Measurements from ENCODE around the gene NAA25.
"Not testable (repeated sequence)": the region's sequence is repeated elsewhere in the genome, so short reads cannot be mapped to it uniquely, and the experiment has no call there.

Gene NAA25

GRCh38 chr12:111995782-111996480, 112.7 kb downstream of the NAA25 start:
- Histone ChIP-seq H3K4me1 (ENCODE audit: control insufficient read depth, insufficient read depth, low read length) (no peaks in the 10 kb centered on the region), H3K4me3 (ENCODE audit: low read length) (no peak overlapping the region), H3K27me3 (ENCODE audit: control insufficient read depth, insufficient read depth, low read length) (no peaks in the 10 kb centered on the region), H3K27ac (ENCODE audit: low read length) (no peak overlapping the region), H3K9me3 (ENCODE audit: control insufficient read depth, insufficient read depth, low read length) (no peaks in the 10 kb centered on the region), H3K36me3 (ENCODE audit: control insufficient read depth, insufficient read depth, low read length) (no peaks in the 10 kb centered on the region)
- no peak for DNase-seq (ENCODE audit: low read depth, low spot score)
- no CpG with 5 or more reads among the region's 1 CpG for WGBS (ENCODE audit: insufficient coverage, insufficient read length)

GRCh38 chr12:111994211-111995111, 114.1 kb downstream of the NAA25 start:
- not testable (repeated sequence) for H3K4me1 ChIP-seq (ENCODE audit: control insufficient read depth, insufficient read depth, low read length); H3K27me3 ChIP-seq (ENCODE audit: control insufficient read depth, insufficient read depth, low read length); H3K27ac ChIP-seq (ENCODE audit: low read length); DNase-seq (ENCODE audit: low read depth, low spot score); H3K4me3 ChIP-seq (ENCODE audit: low read length); H3K36me3 ChIP-seq (ENCODE audit: control insufficient read depth, insufficient read depth, low read length); H3K9me3 ChIP-seq (ENCODE audit: control insufficient read depth, insufficient read depth, low read length)
- no CpG with 5 or more reads among the region's 17 CpGs for WGBS (ENCODE audit: insufficient coverage, insufficient read length)

- Histone ChIP-seq H3K4me1 (ENCODE audit: control insufficient read depth, insufficient read depth, low read length) (no peaks in the 10 kb centered on the region), H3K4me3 (ENCODE audit: low read length) (no peak overlapping the region), H3K27ac (ENCODE audit: low read length) (no peak overlapping the region), H3K36me3 (ENCODE audit: control insufficient read depth, insufficient read depth, low read length) (no peaks in the 10 kb centered on the region), H3K9me3 (ENCODE audit: control insufficient read depth, insufficient read depth, low read length) (no peaks in the 10 kb centered on the region), H3K27me3 (ENCODE audit: control insufficient read depth, insufficient read depth, low read length) (no peaks in the 10 kb centered on the region)
- DNase-seq (ENCODE audit: low read depth, low spot score): no peak
- no CpG with 5 or more reads among the region's 2 CpGs for WGBS (ENCODE audit: insufficient coverage, insufficient read length)
Measured at GRCh38 chr12:111993292-111994150, 115.1 kb downstream of the NAA25 start.

- no CpG with 5 or more reads among the region's 6 CpGs for WGBS (ENCODE audit: insufficient coverage, insufficient read length)
- Histone ChIP-seq H3K27ac (ENCODE audit: low read length) (no peak overlapping the region), H3K4me1 (ENCODE audit: control insufficient read depth, insufficient read depth, low read length) (no peaks in the 10 kb centered on the region), H3K27me3 (ENCODE audit: control insufficient read depth, insufficient read depth, low read length) (no peaks in the 10 kb centered on the region), H3K36me3 (ENCODE audit: control insufficient read depth, insufficient read depth, low read length) (no peaks in the 10 kb centered on the region), H3K9me3 (ENCODE audit: control insufficient read depth, insufficient read depth, low read length) (no peaks in the 10 kb centered on the region), H3K4me3 (ENCODE audit: low read length) (no peak overlapping the region)
- no peak for DNase-seq (ENCODE audit: low read depth, low spot score)
Measured at GRCh38 chr12:111992464-111992863, 116.1 kb downstream of the NAA25 start.

- no peaks in the 10 kb centered on the region for H3K36me3 ChIP-seq (ENCODE audit: control insufficient read depth, insufficient read depth, low read length)
- no CpG with 5 or more reads among the region's 4 CpGs for WGBS (ENCODE audit: insufficient coverage, insufficient read length)
- no peak for DNase-seq (ENCODE audit: low read depth, low spot score)
- H3K4me1 ChIP-seq (ENCODE audit: control insufficient read depth, insufficient read depth, low read length): no peaks in the 10 kb centered on the region
- H3K4me3 ChIP-seq (ENCODE audit: low read length): no peak overlapping the region
- no peak overlapping the region for H3K27ac ChIP-seq (ENCODE audit: low read length)
- no peaks in the 10 kb centered on the region for H3K9me3 ChIP-seq (ENCODE audit: control insufficient read depth, insufficient read depth, low read length)
- no peaks in the 10 kb centered on the region for H3K27me3 ChIP-seq (ENCODE audit: control insufficient read depth, insufficient read depth, low read length)
Measured at GRCh38 chr12:111991946-111992345, 116.6 kb downstream of the NAA25 start.

GRCh38 chr12:111991535-111991934, 117.0 kb downstream of the NAA25 start:
- no peak overlapping the region for H3K27ac ChIP-seq (ENCODE audit: low read length)

GRCh38 chr12:111984820-111985219, 123.8 kb downstream of the NAA25 start:
- H3K9me3 ChIP-seq (ENCODE audit: control insufficient read depth, insufficient read depth, low read length): no peaks in the 10 kb centered on the region
- no peak for DNase-seq (ENCODE audit: low read depth, low spot score)
- H3K4me3 ChIP-seq (ENCODE audit: low read length): no peak overlapping the region
- H3K4me1 ChIP-seq (ENCODE audit: control insufficient read depth, insufficient read depth, low read length): no peaks in the 10 kb centered on the region
- no peaks in the 10 kb centered on the region for H3K36me3 ChIP-seq (ENCODE audit: control insufficient read depth, insufficient read depth, low read length)
- no peaks in the 10 kb centered on the region for H3K27me3 ChIP-seq (ENCODE audit: control insufficient read depth, insufficient read depth, low read length)
- 100% methylated on average over 1 of the region's 2 CpGs for WGBS (ENCODE audit: insufficient coverage, insufficient read length)
- no peak overlapping the region for H3K27ac ChIP-seq (ENCODE audit: low read length)

More at GRCh38 chr12:111991535-111991934, 117.0 kb downstream of the NAA25 start:
- no peak overlapping the region for H3K4me3 ChIP-seq (ENCODE audit: low read length)
- H3K36me3 ChIP-seq (ENCODE audit: control insufficient read depth, insufficient read depth, low read length): no peaks in the 10 kb centered on the region
- H3K4me1 ChIP-seq (ENCODE audit: control insufficient read depth, insufficient read depth, low read length): no peaks in the 10 kb centered on the region
- no peak for DNase-seq (ENCODE audit: low read depth, low spot score)
- H3K27me3 ChIP-seq (ENCODE audit: control insufficient read depth, insufficient read depth, low read length): no peaks in the 10 kb centered on the region
- no CpG with 5 or more reads among the region's 2 CpGs for WGBS (ENCODE audit: insufficient coverage, insufficient read length)
- no peaks in the 10 kb centered on the region for H3K9me3 ChIP-seq (ENCODE audit: control insufficient read depth, insufficient read depth, low read length)

GRCh38 chr12:111981987-111982386, 126.6 kb downstream of the NAA25 start:
- H3K4me3 ChIP-seq (ENCODE audit: low read length): no peak overlapping the region
- H3K4me1 ChIP-seq (ENCODE audit: control insufficient read depth, insufficient read depth, low read length): no peaks in the 10 kb centered on the region
- H3K27ac ChIP-seq (ENCODE audit: low read length): no peak overlapping the region
- H3K36me3 ChIP-seq (ENCODE audit: control insufficient read depth, insufficient read depth, low read length): no peaks in the 10 kb centered on the region
- H3K9me3 ChIP-seq (ENCODE audit: control insufficient read depth, insufficient read depth, low read length): no peaks in the 10 kb centered on the region
- no CpG with 5 or more reads among the region's 2 CpGs for WGBS (ENCODE audit: insufficient coverage, insufficient read length)
- no peak for DNase-seq (ENCODE audit: low read depth, low spot score)
- H3K27me3 ChIP-seq (ENCODE audit: control insufficient read depth, insufficient read depth, low read length): no peaks in the 10 kb centered on the region

GRCh38 chr12:111980598-111980997, 128.0 kb downstream of the NAA25 start:
- Histone ChIP-seq H3K27ac (ENCODE audit: low read length) (no peak overlapping the region), H3K9me3 (ENCODE audit: control insufficient read depth, insufficient read depth, low read length) (no peaks in the 10 kb centered on the region), H3K4me3 (ENCODE audit: low read length) (no peak overlapping the region), H3K36me3 (ENCODE audit: control insufficient read depth, insufficient read depth, low read length) (no peaks in the 10 kb centered on the region), H3K4me1 (ENCODE audit: control insufficient read depth, insufficient read depth, low read length) (no peaks in the 10 kb centered on the region), H3K27me3 (ENCODE audit: control insufficient read depth, insufficient read depth, low read length) (no peaks in the 10 kb centered on the region)
- WGBS (ENCODE audit: insufficient coverage, insufficient read length): no CpG with 5 or more reads among the region's 5 CpGs
- no peak for DNase-seq (ENCODE audit: low read depth, low spot score)

- Histone ChIP-seq H3K36me3 (ENCODE audit: control insufficient read depth, insufficient read depth, low read length) (no peaks in the 10 kb centered on the region), H3K4me3 (ENCODE audit: low read length) (no peak overlapping the region), H3K27me3 (ENCODE audit: control insufficient read depth, insufficient read depth, low read length) (no peaks in the 10 kb centered on the region), H3K9me3 (ENCODE audit: control insufficient read depth, insufficient read depth, low read length) (no peaks in the 10 kb centered on the region), H3K27ac (ENCODE audit: low read length) (no peak overlapping the region), H3K4me1 (ENCODE audit: control insufficient read depth, insufficient read depth, low read length) (no peaks in the 10 kb centered on the region)
- no peak for DNase-seq (ENCODE audit: low read depth, low spot score)
Measured at GRCh38 chr12:111978545-111978944, 130.0 kb downstream of the NAA25 start.
